GM20431 (cell line): ENCODE measurements around the gene STX7.

Experiments
- in situ Hi-C: fragments of 300-500 bp; cut with MseI, MboI; formaldehyde crosslinking; loops from one replicate; pipeline ENCODE4 v1.15.0; 2020; ENCODE audit warnings: low sequenced_read_pairs; ENCODE audit not compliant: unreplicated experiment

STX7 gene

GRCh38 chr6:132425176-132425575, 87.7 kb downstream of the STX7 start:
- in situ Hi-C loops, result no loop called here

- in situ Hi-C loops, result no loop called here
Observed at GRCh38 chr6:132423839-132424238, 89.1 kb downstream of the STX7 start.

GRCh38 chr6:132418235-132418965, 94.5 kb downstream of the STX7 start:
- in situ Hi-C loops, result no loop called here

GRCh38 chr6:132414761-132415160, 98.2 kb downstream of the STX7 start:
- in situ Hi-C loops, result no loop called here

GRCh38 chr6:132414322-132414721, 98.6 kb downstream of the STX7 start:
- in situ Hi-C loops, result no loop called here

- in situ Hi-C loops, result no loop called here
Observed at GRCh38 chr6:132413499-132413802, 99.5 kb downstream of the STX7 start.

GRCh38 chr6:132412656-132413498, 100.0 kb downstream of the STX7 start:
- in situ Hi-C loops, result no loop called here

GRCh38 chr6:132411296-132411695, 101.6 kb downstream of the STX7 start:
- in situ Hi-C loops, result no loop called here

GRCh38 chr6:132410830-132411229, 102.1 kb downstream of the STX7 start:
- in situ Hi-C loops, result no loop called here

- in situ Hi-C loops, result no loop called here
Observed at GRCh38 chr6:132405143-132405915, 107.6 kb downstream of the STX7 start.

GRCh38 chr6:132404736-132405135, 108.2 kb downstream of the STX7 start:
- in situ Hi-C loops, result no loop called here

- in situ Hi-C loops, result no loop called here
Observed at GRCh38 chr6:132404330-132404729, 108.6 kb downstream of the STX7 start.

- in situ Hi-C loops, result no loop called here
Observed at GRCh38 chr6:132401618-132402285, 111.2 kb downstream of the STX7 start.

GRCh38 chr6:132400883-132401617, 111.9 kb downstream of the STX7 start, which contains the start of gene MOXD1:
TSS of gene MOXD1 (minus strand) at chr6:132401475. CDS start at chr6:132401426, 49 bp downstream.
- in situ Hi-C loops, result no loop called here

- in situ Hi-C loops, result no loop called here
Observed at GRCh38 chr6:132400555-132400882, 112.4 kb downstream of the STX7 start.

- in situ Hi-C loops, result no loop called here
Observed at GRCh38 chr6:132399376-132400074, 113.4 kb downstream of the STX7 start.
